Ovary (tissue), 3 donors: ENCODE results near the gene ISOC1.

ENCODE experiments used
- CTCF ChIP-seq, 3 donors: fragments of 450-650 bp in 2 of 3; fragments of 200-600 bp in 1 of 3; IDR thresholded peaks; one replicate each; pipeline versions ENCODE4 v1.5.1 to v1.8.0; 2016 to 2022; ENCODE audit warnings: antibody characterized with exemption in 3 of 3, mild to moderate bottlenecking in 1 of 3
- POLR2A ChIP-seq: fragments of 450-650 bp; IDR thresholded peaks from one replicate; pipeline ENCODE4 v1.6.1; 2017; ENCODE audit warnings: antibody characterized with exemption, mild to moderate bottlenecking, moderate library complexity
- donor health status: DM: no; HTN: no; CAD: no.

- TF ChIP-seq CTCF (IDR thresholded peaks at IDR 0.05) (no peak), POLR2A (no peak)
These were observed 31.3 kb downstream of the ISOC1 start for GRCh38 chr5:129125819-129126218.
